Choroid plexus epithelial cell (primary cell): ENCODE results near the gene OSBPL5.
A peak's percentile ranks its signal among the peaks of the same experiment; 100 is the strongest.

Experiments used
- DNase-seq: peaks from one replicate; pipeline ENCODE4 v3.0.0-alpha.2; 2010; ENCODE audit warnings: low read depth
- H3K4me3 ChIP-seq: 2 replicates; pipeline ENCODE4 v1.5.1; 2011; ENCODE audit warnings: low read depth, mild to moderate bottlenecking, control low read depth, low read length, moderate library complexity
- CTCF ChIP-seq: conservative IDR thresholded peaks from 2 replicates; pipeline ENCODE4 v1.5.1; 2011; ENCODE audit warnings: low read depth, mild to moderate bottlenecking, control low read depth, inconsistent platforms, low read length, moderate library complexity

OSBPL5 gene

GRCh38 chr11:3178349-3178748, 13.2 kb upstream of the OSBPL5 start:
- no peak for TF ChIP-seq CTCF
- peak; percentile 41 for DNase-seq
- H3K4me3 ChIP-seq: no peak overlapping the region

DNA sequence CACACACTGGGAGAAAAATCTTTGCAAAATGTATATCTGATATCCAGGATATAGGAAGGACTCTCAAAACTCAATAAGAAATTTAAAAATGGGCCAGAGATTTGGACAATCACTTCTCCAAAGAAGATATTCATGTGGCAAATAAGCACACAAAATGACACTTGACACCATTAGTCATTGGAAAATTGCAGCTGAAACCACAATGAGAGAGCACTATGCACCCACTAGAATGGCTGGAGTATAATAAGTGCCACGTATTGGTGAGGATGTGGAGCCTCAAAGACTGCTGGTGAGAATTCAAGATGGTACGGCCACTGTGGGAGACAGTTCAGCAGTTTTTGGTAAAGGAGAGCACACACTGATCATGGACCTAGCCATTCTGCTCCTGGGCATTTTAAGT, 12.8 kb upstream of the OSBPL5 start:
- DNase-seq: peak; percentile 28
- H3K4me3 ChIP-seq: no peak overlapping the region
- TF ChIP-seq CTCF: no peak

DNA sequence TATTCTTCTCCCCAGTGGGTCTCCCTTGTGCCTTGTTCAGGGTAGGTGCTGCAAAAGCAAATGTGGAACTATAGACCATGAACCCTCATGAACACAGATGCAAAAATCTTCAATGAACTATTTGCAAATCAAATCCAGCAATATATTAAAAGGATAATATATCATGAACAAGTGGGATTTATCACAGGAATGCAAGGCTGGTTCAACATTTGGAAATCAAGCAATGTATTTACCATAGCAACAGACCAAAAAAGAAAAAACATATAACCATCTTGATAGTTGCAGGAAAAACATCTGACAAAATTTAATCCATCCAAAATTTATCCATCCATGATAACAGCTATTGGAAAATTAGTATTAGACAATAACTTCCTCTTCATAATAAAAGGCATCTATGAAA, 11.4 kb upstream of the OSBPL5 start:
- DNase-seq: no peak
- no peak for TF ChIP-seq CTCF

GRCh38 chr11:3175194-3175593, 10.1 kb upstream of the OSBPL5 start:
- TF ChIP-seq CTCF: no peak
- no peak for DNase-seq
- H3K4me3 ChIP-seq: no peak overlapping the region

More for the DNA sequence above, 11.4 kb upstream of the OSBPL5 start:
- H3K4me3 ChIP-seq: no peak overlapping the region

DNA sequence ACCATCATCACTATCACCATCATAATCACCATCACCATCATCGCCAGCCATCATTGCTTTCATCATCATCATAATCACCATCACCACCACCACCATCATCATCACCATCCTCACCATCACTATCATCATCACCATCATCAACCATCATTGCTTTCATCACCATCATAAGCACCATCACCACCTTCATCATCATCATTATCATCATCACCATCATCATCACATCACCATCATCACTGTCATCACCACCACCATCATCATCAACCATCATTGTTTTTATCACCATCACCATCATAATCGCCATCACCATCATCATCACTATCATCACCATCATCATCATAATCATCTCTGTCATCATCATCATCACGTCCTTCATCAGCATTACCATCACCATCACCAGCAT, 9.3 kb upstream of the OSBPL5 start:
- no peak for TF ChIP-seq CTCF
- H3K4me3 ChIP-seq: no peak overlapping the region
- no peak for DNase-seq

DNA sequence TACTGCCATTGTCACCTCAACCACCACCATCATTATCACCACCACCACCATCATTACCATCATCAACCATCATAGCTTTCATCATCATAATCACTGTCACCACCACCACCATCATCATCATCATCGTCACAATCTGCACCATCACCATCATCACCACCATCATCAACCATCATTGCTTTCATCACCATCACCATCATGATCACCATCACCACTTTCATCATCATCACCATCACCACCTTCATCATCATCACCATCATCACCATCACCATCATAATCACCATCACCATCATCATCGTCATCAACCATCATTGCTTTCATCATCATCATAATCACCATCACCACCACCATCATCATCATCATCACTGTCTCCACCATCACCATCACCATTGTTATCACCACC, 8.7 kb upstream of the OSBPL5 start:
- TF ChIP-seq CTCF: no peak
- DNase-seq: no peak
- no peak overlapping the region for H3K4me3 ChIP-seq

- no peak for TF ChIP-seq CTCF
- no peak overlapping the region for H3K4me3 ChIP-seq
- no peak for DNase-seq
Observed at GRCh38 chr11:3171931-3172560, 6.9 kb upstream of the OSBPL5 start.
